ENCODE data around the gene TTC28. TPM values are rescaled to one million over a fixed set of nuclear protein-coding genes. Genes with fewer than 3 reads are reported as not detected.
A peak's percentile ranks its signal among the peaks of the same experiment; 100 is the strongest.

The TTC28 gene
- total RNA-seq, 1 donor from 2014 or later: 24.5 TPM

- no peaks in the 10 kb centered on the region for H3K9me3 ChIP-seq
- DNase-seq (ENCODE audit: low spot score in 2 of 2): no peak
- H3K36me3 ChIP-seq: no peaks in the 10 kb centered on the region
- peak overlapping the region in 1 of 2 donors; percentile 42 for H3K27ac ChIP-seq
- no peaks in the 10 kb centered on the region for H3K27me3 ChIP-seq
- H3K4me1 ChIP-seq: peaks cover 0 to 20% of the 10 kb centered on the region in 2 donors
- no peak overlapping the region for H3K4me3 ChIP-seq
- intact Hi-C loops (cut with DNase I): no loop called here
- TF ChIP-seq CTCF (IDR thresholded peaks at IDR 0.05): no peak
Measured at GRCh38 chr22:28425211-28425610, 254.4 kb downstream of the TTC28 start.

- no peaks in the 10 kb centered on the region for H3K36me3 ChIP-seq
- H3K27ac ChIP-seq: no peak overlapping the region
- no peak overlapping the region for H3K4me3 ChIP-seq
- H3K4me1 ChIP-seq: peaks cover 0 to 19% of the 10 kb centered on the region in 2 donors
- no peaks in the 10 kb centered on the region for H3K9me3 ChIP-seq
- no peak for DNase-seq (ENCODE audit: low spot score in 2 of 2)
- TF ChIP-seq CTCF (IDR thresholded peaks at IDR 0.05): no peak
- intact Hi-C loops (cut with DNase I): no loop called here
- no peaks in the 10 kb centered on the region for H3K27me3 ChIP-seq
Measured at GRCh38 chr22:28424427-28425080, 255.1 kb downstream of the TTC28 start.

GRCh38 chr22:28419919-28420318 lies 259.7 kb downstream of the TTC28 start:
- Histone ChIP-seq H3K4me1 (peaks cover 0 to 4% of the 10 kb centered on the region in 2 donors), H3K27me3 (no peaks in the 10 kb centered on the region), H3K27ac (no peak overlapping the region), H3K36me3 (no peaks in the 10 kb centered on the region), H3K4me3 (no peak overlapping the region), H3K9me3 (no peaks in the 10 kb centered on the region)
- intact Hi-C loops (cut with DNase I): no loop called here
- DNase-seq (ENCODE audit: low spot score in 2 of 2): no peak
- TF ChIP-seq CTCF (IDR thresholded peaks at IDR 0.05): no peak

- Histone ChIP-seq H3K4me1 (peaks cover 0 to 3% of the 10 kb centered on the region in 2 donors), H3K27me3 (no peaks in the 10 kb centered on the region), H3K27ac (no peak overlapping the region), H3K36me3 (no peaks in the 10 kb centered on the region), H3K9me3 (no peaks in the 10 kb centered on the region), H3K4me3 (no peak overlapping the region)
- no peak for TF ChIP-seq CTCF (IDR thresholded peaks at IDR 0.05)
- intact Hi-C loops (cut with DNase I): no loop called here
- DNase-seq (ENCODE audit: low spot score in 2 of 2): no peak
Measured at GRCh38 chr22:28418008-28418407, 261.6 kb downstream of the TTC28 start.

- peaks cover 0 to 3% of the 10 kb centered on the region in 2 donors for H3K4me1 ChIP-seq
- H3K36me3 ChIP-seq: no peaks in the 10 kb centered on the region
- no peak overlapping the region for H3K4me3 ChIP-seq
- H3K27me3 ChIP-seq: no peaks in the 10 kb centered on the region
- no peak for TF ChIP-seq CTCF (IDR thresholded peaks at IDR 0.05)
- DNase-seq (ENCODE audit: low spot score in 2 of 2): no peak
- intact Hi-C loops (cut with DNase I): no loop called here
- no peak overlapping the region for H3K27ac ChIP-seq
- H3K9me3 ChIP-seq: no peaks in the 10 kb centered on the region
Measured at GRCh38 chr22:28417431-28417830, 262.2 kb downstream of the TTC28 start.

- no peaks in the 10 kb centered on the region for H3K36me3 ChIP-seq
- H3K4me1 ChIP-seq: peaks cover 0 to 20% of the 10 kb centered on the region in 2 donors
- TF ChIP-seq CTCF (IDR thresholded peaks at IDR 0.05): no peak
- no peaks in the 10 kb centered on the region for H3K9me3 ChIP-seq
- H3K27ac ChIP-seq: no peak overlapping the region
- no peak for DNase-seq (ENCODE audit: low spot score in 2 of 2)
- no peaks in the 10 kb centered on the region for H3K27me3 ChIP-seq
- no peak overlapping the region for H3K4me3 ChIP-seq
- intact Hi-C loops (cut with DNase I): no loop called here
Measured at GRCh38 chr22:28414913-28415312, 264.7 kb downstream of the TTC28 start.
